Skin of body (tissue), 2 donors: ENCODE data around the gene TNC. TPM values are rescaled to one million over a fixed set of nuclear protein-coding genes. Genes with fewer than 3 reads are reported as not detected.

Experiments
- DNase-seq: peaks from one replicate; lab custom pipeline; 2025; lab: John Stamatoyannopoulos, UW
- total RNA-seq: library from RNA; depleted of rRNA; stranded (reverse); fragments of >200 nt; gene quantifications from one replicate; pipeline ENCODE4 v1.2.3, GENCODE V29; 2014

TNC gene
- total RNA-seq, 1 donor from 2014 or later: 43.4 TPM

- DNase-seq: no peak
These were observed 136.9 kb downstream of the TNC start for GRCh38 chr9:114981063-114981462.

- no peak for DNase-seq
These were observed 144.7 kb downstream of the TNC start for GRCh38 chr9:114973216-114973615.

GRCh38 chr9:114972510-114973136 is 145.3 kb downstream of the TNC start:
- no peak for DNase-seq

Other genes starting within 250 kb of the TNC start
- 1.6 TPM for gene TNFSF8, start 187.6 kb downstream of the TNC start, total RNA-seq